OCI-LY1 (cell line): ENCODE results near the gene ANKH.
A peak's percentile ranks its signal among the peaks of the same experiment; 100 is the strongest.
"Not testable (repeated sequence)": the region's sequence is repeated elsewhere in the genome, so short reads cannot be mapped to it uniquely, and the experiment has no call there.

Experiments
- H2AFZ ChIP-seq: fragments of 200-600 bp; sonication (generic), shearing (Covaris generic); 2 replicates; pipeline ENCODE4 v1.6.0; 2014; ENCODE audit warnings: antibody characterized with exemption, mild to moderate bottlenecking, low read length
- H3F3A ChIP-seq: fragments of 200-600 bp; sonication (generic), shearing (Covaris generic); 2 replicates; pipeline ENCODE4 v1.6.0; 2014; ENCODE audit warnings: mild to moderate bottlenecking, antibody characterized with exemption, low read length, moderate library complexity; ENCODE audit not compliant: insufficient read depth
- H3K27ac ChIP-seq: fragments of 200-600 bp; sonication (generic); 2 replicates; pipeline ENCODE4 v1.5.1; 2014; ENCODE audit warnings: low read length, mixed run types, mild to moderate bottlenecking, low read depth; ENCODE audit not compliant: poor library complexity, severe bottlenecking
- H3K27me3 ChIP-seq: fragments of 200-600 bp; sonication (generic); 2 replicates; pipeline ENCODE4 v1.6.0; 2014; ENCODE audit warnings: antibody characterized with exemption, mild to moderate bottlenecking, low read length, moderate library complexity; ENCODE audit not compliant: insufficient read depth
- H3K36me3 ChIP-seq: fragments of 200-600 bp; sonication (generic); 2 replicates; pipeline ENCODE4 v1.6.1; 2014; ENCODE audit warnings: mild to moderate bottlenecking, antibody characterized with exemption, low read length, moderate library complexity, mixed read lengths; ENCODE audit not compliant: insufficient read depth
- H3K4me1 ChIP-seq: fragments of 200-600 bp; sonication (generic); 2 replicates; pipeline ENCODE4 v1.5.1; 2014; ENCODE audit warnings: mild to moderate bottlenecking, low read length, moderate library complexity; ENCODE audit not compliant: insufficient read depth, severe bottlenecking
- H3K4me2 ChIP-seq: fragments of 200-600 bp; sonication (generic), shearing (Covaris generic); 2 replicates; pipeline ENCODE4 v1.6.1; 2014; ENCODE audit warnings: low read length
- H3K4me3 ChIP-seq: fragments of 200-600 bp; sonication (generic); 2 replicates; pipeline ENCODE4 v1.5.1; 2014; ENCODE audit warnings: low read length, low read depth, mild to moderate bottlenecking, mixed read lengths; ENCODE audit not compliant: poor library complexity, severe bottlenecking
- H3K79me2 ChIP-seq: fragments of 200-600 bp; shearing (Covaris generic); 2 replicates; pipeline ENCODE4 v1.6.1; 2016; ENCODE audit warnings: mixed run types, low read length, mixed read lengths; ENCODE audit not compliant: insufficient read depth
- H3K9ac ChIP-seq: fragments of 200-600 bp; sonication (generic), shearing (Covaris generic); 2 replicates; pipeline ENCODE4 v1.6.1; 2014; ENCODE audit warnings: mild to moderate bottlenecking, low read length, mixed read lengths
- H3K9me2 ChIP-seq: fragments of 200-600 bp; sonication (generic), shearing (Covaris generic); 2 replicates; pipeline ENCODE4 v1.6.1; 2014; ENCODE audit warnings: low read depth, mild to moderate bottlenecking, low read length, mixed read lengths
- H3K9me3 ChIP-seq: fragments of 200-600 bp; shearing (Covaris generic); 2 replicates; pipeline ENCODE4 v1.6.1; 2014; ENCODE audit warnings: low read length, mixed read lengths
- H4K20me1 ChIP-seq: fragments of 200-600 bp; sonication (generic), shearing (Covaris generic); 2 replicates; pipeline ENCODE4 v1.6.0; 2016; ENCODE audit warnings: mild to moderate bottlenecking, low read length; ENCODE audit not compliant: insufficient read depth
- EZH2 ChIP-seq: fragments of 200-600 bp; sonication (generic), shearing (Covaris generic); IDR thresholded peaks from 2 replicates; pipeline ENCODE4 v1.8.0; 2017; ENCODE audit warnings: borderline replicate concordance, mixed run types, mild to moderate bottlenecking, antibody characterized with exemption, low read length, moderate library complexity, mixed read lengths
- TF ChIP-seq, protein P1 (sequence below): fragments of 200-600 bp; sonication (generic), shearing (Covaris generic); IDR thresholded peaks from 2 replicates; pipeline ENCODE4 v1.5.1; 2017; ENCODE audit warnings: mild to moderate bottlenecking, antibody characterized with exemption, low read length, moderate library complexity, mixed read lengths

ANKH gene

GRCh38 chr5:14871214-14872069 is at the start of gene ANKH:
Gene ANKH, minus strand, starts transcription at chr5:14871778. Its CDS starts 331 bp downstream, at chr5:14871447.
- Histone ChIP-seq H3K4me2 (peak within 1 kb of the TSS; percentile 92), H3K27me3 (no peaks in the 10 kb centered on the region), H4K20me1 (no peaks in the 10 kb centered on the region), H3F3A (0 out of 2 replicates have a peak, but pooled peaks cover 5% of the 10 kb centered on the region), H2AFZ (no peak within 1 kb of the TSS; the same call in 1 of the 2 replicates), H3K9me2 (no peaks in the 10 kb centered on the region), H3K9me3 (no peaks in the 10 kb centered on the region), H3K27ac (peak within 1 kb of the TSS; percentile 65), H3K9ac (peak within 1 kb of the TSS; percentile 87), H3K79me2 (peaks cover 43% of the 10 kb centered on the region), H3K36me3 (no peaks in the 10 kb centered on the region), H3K4me1 (peaks cover 32% of the 10 kb centered on the region), H3K4me3 (peak within 1 kb of the TSS; percentile 85)
- TF ChIP-seq EZH2, result no peak
- TF ChIP-seq, protein P1, sequence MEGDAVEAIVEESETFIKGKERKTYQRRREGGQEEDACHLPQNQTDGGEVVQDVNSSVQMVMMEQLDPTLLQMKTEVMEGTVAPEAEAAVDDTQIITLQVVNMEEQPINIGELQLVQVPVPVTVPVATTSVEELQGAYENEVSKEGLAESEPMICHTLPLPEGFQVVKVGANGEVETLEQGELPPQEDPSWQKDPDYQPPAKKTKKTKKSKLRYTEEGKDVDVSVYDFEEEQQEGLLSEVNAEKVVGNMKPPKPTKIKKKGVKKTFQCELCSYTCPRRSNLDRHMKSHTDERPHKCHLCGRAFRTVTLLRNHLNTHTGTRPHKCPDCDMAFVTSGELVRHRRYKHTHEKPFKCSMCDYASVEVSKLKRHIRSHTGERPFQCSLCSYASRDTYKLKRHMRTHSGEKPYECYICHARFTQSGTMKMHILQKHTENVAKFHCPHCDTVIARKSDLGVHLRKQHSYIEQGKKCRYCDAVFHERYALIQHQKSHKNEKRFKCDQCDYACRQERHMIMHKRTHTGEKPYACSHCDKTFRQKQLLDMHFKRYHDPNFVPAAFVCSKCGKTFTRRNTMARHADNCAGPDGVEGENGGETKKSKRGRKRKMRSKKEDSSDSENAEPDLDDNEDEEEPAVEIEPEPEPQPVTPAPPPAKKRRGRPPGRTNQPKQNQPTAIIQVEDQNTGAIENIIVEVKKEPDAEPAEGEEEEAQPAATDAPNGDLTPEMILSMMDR, result no peak

GRCh38 chr5:14920121-14920520 is 48.5 kb upstream of the ANKH start:
- Histone ChIP-seq H3K27ac (no peak overlapping the region), H3F3A (no peaks in the 10 kb centered on the region), H3K4me3 (no peak overlapping the region), H4K20me1 (no peaks in the 10 kb centered on the region), H3K9ac (no peak overlapping the region), H3K27me3 (peaks cover 9% of the 10 kb centered on the region; the same call in 1 of the 2 replicates), H3K4me1 (no peaks in the 10 kb centered on the region), H3K9me2 (no peaks in the 10 kb centered on the region), H3K36me3 (no peaks in the 10 kb centered on the region), H3K9me3 (no peaks in the 10 kb centered on the region), H3K4me2 (no peak overlapping the region), H3K79me2 (no peaks in the 10 kb centered on the region), H2AFZ (no peak overlapping the region)
- TF ChIP-seq, protein P1, result no peak
- no peak for TF ChIP-seq EZH2

DNA sequence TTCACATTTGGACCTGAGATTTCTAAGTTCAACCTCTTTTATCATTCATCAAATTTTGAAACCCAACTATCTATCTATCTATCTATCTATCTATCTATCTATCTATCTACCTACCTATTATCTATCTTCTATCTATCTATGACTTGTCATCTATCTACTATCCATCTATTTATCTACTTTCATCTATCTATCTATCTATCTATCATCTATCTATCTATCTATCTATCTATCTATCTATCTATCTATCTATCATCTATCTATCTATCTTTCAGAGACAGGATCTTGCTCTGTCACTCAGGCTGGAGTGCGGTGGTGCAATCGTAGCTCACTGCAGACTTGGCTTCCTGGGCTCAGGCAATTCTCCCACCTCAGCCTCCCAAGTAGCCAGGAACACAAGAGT is 47.5 kb upstream of the ANKH start:
- H2AFZ ChIP-seq, H3K27ac ChIP-seq, H3K27me3 ChIP-seq, H3K36me3 ChIP-seq, H3F3A ChIP-seq, H3K79me2 ChIP-seq, H4K20me1 ChIP-seq, H3K9ac ChIP-seq, H3K4me2 ChIP-seq, H3K9me3 ChIP-seq, H3K4me3 ChIP-seq, H3K9me2 ChIP-seq, H3K4me1 ChIP-seq: not testable (repeated sequence)
